GM21423 (cell line): ENCODE results near the gene BICRA.

Experiments
- ATAC-seq: cut with Tn5 transposase; IDR thresholded peaks from one replicate; pipeline ENCODE4 v1.9.1; 2021; ENCODE audit warnings: mild to moderate bottlenecking, moderate library complexity; ENCODE audit not compliant: unreplicated experiment

The BICRA gene

DNA sequence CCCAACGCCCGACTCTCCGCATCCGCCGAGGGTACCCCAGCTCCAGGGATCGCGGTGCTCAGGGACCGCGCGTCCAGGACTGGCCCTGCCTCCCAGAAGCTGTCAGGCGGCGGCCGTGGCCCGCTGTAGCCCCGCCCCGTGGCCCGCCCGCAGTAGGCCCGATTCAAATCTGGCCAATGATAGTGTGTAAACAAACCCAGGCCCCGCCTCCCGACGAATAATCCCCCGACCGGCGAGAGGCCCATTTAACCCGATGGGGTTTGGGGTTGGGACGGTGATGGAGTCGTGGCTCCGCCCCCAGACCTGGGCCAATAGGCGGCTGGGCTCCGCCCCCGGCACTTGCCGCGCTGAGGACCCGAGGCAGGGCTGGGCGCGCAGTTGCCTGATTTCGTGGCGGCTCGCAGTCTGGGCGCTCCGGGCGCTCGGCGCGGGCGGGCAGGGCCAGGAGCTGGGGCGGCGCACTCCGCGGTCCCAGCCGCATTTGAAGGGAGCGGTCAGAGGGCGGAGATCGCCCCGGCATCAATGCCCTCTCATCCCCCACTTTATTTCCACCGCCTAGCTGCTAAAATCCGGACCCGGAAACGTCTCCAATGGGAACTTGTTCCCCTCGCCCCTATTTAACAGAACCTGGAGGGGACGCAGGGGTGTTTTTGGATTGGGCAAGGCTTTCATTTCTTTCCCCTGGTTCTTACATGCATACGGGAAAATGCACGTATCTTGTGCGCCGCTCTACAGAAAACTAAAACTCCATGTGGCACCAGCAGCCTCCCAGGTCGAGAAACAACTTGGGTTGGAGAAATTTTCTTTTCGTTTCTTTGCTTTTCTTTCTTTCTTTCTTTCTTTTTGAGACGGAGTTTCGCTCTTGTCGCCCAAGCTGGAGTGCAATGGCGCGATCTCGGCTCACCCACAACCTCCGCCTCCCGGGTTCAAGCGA is 8.4 kb upstream of the BICRA start:
- ATAC-seq: peak; percentile 93

DNA sequence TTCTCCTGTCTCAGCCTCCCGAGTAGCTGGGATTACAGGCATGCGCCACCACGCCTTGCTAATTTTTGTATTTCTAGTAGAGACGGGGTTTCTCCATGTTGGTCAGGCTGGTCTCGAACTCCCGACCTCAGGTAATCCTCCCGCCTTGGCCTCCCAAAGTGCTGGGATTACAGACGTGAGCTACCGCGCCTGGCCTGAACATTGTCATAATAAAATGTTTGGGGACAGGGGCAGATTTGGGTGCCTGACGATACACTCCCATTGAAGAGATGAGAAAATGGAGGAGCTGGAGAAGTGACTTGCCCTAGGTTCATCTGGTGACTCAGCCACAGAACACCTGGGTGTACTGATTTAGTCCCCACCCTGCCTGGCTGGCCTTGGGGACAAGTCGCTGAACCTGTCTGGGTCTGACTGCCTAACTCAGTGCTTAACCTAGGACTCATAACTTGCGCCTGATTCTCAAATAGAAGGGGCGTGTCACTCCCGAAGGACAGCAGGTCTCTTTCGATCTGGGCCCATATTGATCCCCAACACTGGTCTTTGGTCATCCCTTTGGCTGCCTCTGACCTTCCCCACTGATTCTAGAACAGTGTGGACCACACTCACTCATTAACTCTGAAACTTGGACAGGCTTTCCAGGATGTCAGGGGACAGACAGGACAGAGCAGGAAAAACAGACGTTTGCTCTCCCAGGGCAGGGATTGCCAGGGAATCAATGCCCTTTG is 7.6 kb upstream of the BICRA start:
- ATAC-seq: no peak

DNA sequence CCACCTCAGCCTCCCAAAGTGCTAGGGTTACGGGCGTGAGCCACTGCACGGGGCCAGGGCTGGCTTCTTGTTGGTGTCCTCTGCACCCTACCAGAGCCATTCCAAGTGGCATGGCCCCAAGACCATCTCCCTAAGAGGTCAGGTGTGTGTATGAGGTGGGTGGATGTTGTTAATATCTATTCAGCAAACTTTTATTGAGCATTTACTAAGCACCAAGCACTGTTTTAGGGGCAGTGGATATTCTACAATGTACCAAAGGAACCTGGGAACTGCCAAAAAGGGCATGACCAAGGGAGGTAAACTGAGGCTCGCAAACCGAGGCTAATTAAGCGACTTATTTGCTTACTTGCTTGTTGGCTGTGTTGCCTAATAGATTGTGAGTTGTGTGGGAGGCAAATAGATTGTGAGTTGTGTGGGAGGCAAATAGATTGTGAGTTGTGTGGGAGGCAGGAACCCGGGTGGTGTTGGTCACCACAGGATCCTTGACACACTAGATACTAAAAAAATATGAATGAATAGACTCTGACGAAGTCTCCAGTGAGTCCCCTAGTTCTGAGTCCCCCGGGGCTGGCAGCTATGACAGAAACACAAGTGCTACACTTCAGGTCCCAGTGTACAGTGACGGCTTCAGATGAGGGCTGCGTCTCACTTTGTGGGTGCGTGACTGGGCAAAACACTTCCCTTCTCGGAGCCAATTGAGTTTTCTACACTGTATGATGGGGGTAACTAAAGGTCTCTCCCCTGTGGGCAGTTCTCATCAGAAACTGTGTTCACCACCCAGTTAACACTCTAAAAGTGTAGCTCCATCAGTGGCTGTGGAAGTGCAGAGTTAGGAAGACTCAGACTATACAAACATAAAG is 5.0 kb upstream of the BICRA start:
- no peak for ATAC-seq

DNA sequence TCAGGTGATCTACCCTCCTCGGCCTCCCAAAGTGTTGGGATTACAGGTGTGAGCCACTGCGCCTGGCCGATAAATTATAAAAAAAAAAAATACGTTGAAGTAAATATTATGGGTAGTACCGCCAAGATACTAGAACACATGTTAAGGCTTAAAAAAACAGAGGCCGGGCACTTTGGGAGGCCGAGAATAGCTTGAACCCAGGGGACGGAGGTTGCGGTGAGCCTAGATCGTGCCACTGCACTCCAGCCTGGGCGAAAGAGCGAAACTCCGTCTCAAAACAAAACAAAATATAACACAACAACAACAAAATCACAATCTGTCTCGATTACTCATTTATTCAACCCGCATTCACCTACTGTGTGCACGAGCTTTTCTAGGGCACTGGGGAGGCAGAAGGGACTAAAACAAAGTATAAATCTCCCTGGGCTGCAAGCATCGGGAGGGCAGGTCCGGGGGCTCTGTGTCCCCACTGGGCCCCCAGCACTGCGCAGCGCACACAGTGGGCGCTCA is 1.3 kb upstream of the BICRA start:
- ATAC-seq: no peak

DNA sequence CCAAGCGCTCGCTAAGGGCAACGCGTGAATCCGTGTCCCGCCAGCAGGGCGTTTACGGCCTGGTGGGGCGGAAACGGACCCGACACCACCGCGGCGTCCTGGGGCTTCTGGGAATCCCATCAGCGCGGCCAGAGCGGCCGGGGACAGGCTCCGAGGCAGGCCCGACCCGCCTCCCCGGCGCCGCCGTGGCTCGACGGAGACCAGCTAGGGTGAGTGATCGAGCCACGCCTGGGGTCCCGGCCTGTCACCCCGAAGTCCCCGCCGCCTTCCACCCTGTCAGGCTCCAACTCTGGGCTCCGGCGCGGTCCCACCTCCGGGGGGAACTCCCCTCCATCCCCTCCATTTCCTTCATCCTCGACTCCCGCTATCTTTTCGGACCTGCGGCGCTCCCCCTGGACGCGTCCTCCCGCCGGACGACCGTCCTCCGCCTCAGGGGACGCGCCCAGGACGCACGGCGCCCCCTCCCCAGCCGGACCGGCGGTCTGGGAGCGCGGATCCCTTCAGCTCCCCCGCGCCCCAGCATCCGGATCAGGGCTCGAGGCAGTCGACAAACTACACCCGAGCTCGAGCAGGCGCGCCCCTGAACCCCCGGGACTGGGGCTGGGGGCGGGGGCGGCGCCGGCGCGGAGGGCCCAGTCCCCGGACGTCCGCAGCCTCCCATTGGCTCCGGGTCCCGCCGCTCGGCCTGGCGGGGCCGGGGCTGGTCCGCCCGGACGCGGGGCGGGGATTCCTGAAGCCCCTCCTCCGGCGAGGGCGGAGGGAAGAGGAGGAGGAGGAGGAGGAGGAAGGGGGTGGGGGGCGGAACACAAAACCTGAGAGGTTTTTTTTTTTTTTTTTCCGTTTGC is 638 bp upstream of the BICRA start:
- ATAC-seq: peak; percentile 84

DNA sequence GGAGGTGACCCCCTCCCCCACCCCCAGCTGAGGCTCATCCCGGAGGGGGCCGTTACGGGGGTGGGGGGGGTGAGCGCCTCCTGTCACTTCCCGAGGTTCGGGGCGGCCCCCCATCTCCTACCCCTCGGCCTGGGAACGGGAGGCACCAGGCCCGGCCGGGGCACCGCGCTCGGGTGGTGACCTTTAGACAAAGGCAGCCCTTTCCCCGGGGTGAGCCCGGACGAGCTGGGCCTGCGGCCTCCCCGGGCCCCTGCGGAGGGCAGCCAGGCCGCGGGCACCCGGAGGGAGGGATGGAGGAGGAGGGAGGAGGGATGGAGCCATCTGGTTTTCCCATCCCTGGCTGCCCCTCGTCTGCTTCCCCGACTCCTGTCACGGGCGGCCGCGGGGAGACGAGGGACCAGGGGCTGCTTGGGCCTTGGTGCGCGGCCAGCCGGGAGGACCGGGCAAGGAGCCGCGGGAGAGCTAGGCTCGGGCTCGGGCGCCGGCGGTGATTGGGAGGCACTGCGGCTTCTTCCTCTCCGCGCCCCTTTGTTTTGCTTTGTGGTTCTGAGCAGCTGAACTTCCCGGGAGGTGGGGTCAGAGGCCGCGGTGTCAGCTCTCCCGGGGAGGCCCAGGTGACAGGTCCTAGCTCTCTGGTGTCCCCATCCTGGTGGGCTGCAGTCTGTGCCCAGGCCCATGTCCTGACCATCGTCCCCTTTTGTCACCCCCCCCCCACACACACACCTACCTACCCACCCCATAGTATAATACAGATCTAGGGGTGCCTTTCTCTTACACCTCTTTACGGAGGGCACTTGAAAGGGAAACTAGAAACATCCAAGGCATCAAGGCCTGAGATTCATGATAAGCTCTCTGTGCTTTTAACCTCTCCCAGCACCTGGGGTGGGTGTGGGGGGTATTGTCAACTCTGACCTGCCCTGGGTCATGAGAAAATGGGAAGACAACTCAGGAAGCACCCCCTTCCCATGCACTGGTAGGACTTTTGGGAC is 1.3 kb downstream of the BICRA start:
- no peak for ATAC-seq

DNA sequence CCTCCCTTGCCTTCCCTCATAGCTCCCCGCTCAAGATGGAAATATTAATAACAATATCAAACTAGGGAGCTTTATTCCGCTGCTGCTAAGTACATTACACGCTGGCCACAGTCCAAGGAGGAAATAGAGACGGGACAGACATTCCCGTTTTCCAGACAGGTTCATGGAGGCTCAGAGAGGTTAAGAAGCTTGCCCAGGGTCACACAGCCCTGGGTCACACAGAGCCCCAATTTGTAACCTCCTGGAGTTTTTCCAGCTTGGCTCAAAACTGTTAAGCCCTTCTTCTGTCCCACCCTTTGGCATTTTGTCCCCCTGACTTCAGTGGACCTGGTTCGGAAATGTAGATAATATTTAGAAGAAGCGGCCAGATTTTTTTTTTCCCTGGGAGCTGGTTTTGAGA is 2.0 kb downstream of the BICRA start:
- no peak for ATAC-seq

DNA sequence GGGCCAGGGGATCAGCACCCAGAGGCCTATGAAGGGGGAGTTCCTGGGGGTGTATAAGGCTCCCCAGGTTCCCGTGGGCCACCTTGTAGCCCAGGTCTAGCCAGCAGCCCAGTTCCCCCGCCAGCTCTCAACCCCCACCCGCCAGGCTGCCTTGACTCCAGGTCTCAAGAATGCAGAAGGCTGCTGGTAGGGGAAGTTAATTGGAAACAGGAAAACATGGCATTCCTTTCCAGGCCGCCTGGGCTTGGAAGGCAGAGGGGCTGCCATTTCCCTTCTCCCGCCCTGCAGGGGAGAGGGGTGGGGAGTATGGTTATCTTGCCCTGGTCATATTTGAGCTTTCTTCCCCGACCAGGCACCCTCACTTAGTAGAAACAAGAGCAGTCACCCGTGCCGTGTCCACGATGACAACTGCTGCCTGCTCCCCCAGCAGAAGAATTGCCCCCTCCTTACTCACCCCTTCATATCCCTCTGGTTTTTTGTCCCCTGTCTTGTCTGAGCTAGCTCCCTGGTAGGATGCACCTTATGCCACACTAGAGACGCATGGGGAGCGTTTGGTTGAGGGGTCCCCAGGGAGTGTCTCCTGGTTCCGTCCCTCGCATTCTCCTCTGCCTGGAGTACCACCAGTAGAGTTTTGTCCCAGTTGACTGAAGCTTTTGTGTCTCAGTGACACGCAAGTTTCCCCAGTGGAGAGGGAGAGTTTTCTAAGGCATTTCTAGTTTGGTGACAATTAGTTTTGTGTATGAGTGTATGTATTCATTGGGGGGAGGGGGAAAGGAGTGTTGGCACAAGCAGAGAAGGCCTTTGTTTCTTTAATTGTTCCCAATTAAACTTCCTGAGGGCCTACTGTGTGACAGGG is 4.5 kb downstream of the BICRA start:
- ATAC-seq: no peak

DNA sequence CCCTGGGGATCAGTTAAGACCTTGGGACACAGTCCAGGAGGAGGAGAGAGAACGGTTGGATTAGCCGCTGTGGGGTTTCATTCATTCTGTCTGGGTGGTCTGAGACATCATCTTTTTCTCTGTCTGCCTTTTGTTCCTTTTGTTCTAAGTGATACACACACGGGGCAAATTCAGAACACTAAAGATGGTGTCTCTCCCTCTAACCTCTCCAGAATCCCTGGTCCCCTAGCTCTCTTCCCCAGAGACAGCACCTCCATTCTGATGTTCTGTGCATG is 5.0 kb downstream of the BICRA start:
- ATAC-seq: no peak

DNA sequence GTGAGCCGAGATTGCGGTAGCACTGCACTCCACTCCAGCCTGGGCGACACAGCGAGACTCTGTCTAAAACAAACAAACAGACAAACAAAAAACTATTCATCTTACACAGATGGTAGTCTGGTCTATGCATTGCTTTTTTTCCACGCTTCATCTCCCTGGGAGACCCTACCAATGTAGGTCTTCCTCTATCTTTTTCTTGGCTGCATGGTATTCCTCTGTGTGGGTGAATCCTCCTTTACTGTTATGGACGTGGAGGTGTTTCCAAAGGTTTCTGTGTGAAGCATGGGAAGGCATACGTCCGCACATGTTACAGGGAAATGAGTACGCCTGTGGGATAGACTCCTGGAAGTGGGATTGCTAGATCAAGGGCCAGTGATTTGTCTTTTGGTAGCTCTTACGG is 5.6 kb downstream of the BICRA start:
- no peak for ATAC-seq

DNA sequence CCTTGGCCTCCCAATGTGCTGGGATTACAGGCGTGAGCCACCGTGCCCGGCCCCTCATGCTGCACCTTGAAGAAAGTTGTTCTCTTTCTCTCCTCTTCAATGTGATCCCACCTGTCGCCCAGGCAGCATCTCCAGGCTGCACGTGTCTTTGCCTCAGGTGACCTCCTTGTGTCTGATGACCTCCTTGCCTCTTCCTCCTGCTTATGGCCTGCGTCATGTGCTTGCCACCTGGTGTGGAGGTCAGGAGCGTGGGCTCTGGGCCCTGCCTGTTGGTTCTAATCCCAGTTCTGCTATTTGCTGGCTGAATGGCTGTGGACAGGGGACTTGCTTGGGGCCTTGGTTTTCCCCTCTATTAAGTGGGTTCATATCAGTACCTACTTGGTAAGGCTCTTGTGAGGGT is 6.3 kb downstream of the BICRA start:
- no peak for ATAC-seq

DNA sequence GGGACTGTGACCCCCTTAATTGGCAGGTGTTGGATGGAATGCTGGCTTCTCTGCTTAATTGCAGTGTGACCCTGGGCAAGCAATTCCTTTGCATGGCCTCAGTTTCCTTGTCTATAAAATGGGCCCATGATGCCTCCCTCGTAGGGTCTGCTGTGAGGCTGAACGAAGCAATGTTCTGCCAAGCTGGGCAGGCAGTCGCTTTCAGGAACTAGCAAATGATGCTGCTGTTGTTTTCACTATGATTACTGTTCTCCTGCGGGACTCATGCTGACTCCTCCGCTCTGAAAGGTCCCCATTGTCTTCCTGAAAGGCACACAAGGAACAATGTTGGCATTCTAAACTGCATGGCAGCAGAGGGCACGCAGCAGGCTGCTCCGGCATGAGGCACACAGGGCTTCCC is 6.8 kb downstream of the BICRA start:
- no peak for ATAC-seq

DNA sequence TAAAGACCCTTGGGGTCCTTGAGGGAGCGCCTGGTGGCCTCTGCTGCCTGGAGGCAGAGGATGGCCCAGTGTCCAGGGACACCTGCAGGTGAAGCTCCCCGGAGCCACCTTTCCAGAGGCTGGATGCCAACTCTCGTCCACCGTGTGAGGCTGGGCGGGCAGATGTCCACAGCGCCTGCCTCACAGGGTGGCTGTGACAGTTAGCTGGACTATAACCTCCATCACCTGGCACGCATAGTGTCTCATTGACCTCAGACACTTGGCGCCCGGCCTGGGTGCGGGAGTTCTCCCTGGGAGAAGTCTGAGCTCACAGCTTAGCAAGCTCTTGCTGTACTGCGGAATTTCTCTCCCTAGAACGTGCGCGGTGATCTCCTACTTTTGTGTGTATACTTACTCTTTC is 9.8 kb downstream of the BICRA start:
- ATAC-seq: no peak

DNA sequence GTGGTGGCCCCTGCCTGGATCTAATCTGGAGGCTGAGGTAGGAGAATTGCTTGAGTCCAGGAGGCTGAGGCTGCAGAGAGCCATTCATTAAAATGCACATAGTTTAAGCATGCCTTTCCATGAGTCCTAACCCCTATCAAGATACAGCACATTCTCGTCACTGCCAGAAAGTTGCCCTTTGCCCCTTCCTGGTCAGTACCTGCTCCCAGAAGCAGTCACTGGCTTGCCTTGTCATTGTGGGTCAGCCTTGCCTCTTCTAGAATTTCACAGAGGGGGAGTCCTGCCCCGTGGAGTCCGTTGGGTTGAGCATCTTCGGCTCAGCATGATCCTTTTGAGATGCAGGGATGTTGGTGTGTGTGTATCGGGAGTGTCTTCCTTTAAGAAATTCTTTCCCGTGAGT is 10.8 kb downstream of the BICRA start:
- ATAC-seq: no peak

DNA sequence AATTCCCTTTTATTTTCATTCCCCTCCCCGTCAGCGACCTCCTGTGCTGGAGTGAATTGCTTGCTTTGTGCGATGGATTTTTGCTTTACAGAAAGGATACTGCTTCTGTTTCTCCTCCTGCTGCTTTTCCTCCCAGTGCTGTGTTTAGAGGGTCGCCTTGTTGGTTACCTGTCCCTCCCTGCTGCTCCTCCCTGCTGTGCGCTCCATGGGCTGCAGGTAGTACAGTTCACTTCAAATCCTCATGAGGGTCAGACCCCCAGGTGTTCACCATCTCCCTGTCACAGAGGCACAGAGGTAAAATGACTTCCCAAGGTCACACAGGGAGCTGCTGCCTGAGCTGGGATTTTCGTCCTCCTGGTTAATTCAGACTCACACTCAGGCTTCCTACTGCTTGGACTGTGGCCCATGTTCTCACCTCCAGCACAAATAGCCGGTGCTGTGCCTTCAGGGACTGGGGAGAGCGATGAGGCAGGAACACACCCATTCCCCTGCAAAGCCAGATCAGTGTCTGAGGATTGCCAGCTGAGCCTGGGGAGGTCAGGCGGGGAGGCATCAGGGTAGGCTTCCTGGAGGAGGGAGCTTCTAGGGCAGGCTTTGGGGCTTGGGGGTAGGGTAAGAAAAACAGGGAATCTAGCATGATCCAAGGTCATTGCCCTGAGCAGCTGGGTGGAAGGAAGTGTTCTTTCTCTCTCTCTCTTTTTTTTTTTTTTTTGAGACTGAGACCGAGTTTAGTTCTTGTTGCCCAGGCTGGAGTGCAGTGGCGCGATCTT is 14.4 kb downstream of the BICRA start:
- ATAC-seq: no peak

DNA sequence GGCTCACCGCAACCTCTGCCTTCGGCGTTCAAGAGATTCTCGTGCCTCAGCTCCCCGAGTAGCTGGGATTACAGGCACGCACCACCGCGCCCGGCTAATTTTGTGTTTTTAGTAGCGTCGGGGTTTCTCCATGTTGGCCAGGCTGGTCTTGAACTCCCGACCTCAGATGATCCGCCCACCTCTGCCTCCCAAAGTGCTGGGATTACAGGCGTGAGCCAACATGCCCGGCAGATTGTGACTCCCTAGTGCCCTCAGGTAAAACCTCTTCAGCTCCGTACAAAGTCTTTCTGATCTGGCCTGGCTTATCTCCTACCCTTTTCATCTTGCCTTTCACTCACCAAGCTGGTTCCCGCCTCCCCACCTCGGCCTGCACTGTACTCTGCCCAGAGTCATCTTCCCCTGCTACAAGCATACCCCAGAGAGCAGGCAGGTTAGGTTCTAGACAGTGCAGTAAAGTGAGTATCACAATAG is 15.0 kb downstream of the BICRA start:
- ATAC-seq: no peak

DNA sequence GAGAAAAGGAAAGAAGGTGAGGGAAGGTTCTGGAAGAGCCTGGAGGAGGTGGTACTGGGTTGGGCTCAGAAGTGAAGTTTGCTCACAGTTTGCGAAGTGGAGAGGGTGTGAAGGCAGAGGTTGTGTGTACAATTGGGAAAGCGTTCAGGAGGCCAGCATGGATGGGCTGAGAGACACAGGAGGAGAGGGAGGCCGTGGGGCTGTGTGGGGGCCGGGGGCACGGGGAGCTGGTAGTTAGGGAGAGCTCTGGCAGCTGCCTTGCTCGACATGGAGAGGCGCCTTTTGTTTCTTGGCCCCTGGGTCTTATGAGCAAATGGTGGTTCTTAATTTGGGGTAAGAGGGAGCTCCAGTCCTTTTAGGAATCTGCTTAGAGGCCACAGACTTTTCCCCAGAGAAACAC is 16.7 kb downstream of the BICRA start:
- no peak for ATAC-seq
